ENCODE measurements around the gene MIPOL1. TPM values are rescaled to one million over a fixed set of nuclear protein-coding genes. Genes with fewer than 3 reads are reported as not detected.

Gene MIPOL1
- total RNA-seq, 1 experiment from 2014 or later, result 18.7 TPM

DNA sequence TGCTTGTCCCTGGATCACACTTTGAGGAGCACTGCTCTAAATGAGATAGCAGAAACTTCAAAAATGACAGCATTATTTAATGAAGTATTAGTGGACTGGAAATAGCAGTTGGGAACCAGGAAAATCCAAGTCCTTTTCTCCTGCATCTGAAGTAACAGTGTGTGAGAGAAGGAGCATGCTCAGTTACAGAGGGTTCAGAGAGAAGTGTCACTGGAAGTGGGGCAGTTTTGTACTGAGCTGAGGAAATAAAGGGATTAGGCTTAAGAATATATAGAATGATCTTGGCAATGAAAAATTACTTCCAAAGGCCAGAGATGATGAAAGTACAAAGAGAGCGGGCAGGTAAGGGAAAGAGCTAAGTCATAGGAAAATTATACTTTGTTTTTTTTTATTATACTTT lies 130.9 kb downstream of the MIPOL1 start:
- ChIA-PET CTCF (interaction anchor here (1.0 kb wide), 1 partner anchor 12 kb away, joined by 3 read pairs; no protein-coding TSS in a partner anchor), POLR2A (no interaction called here)
- intact Hi-C loops (cut with micrococcal nuclease; ENCODE audit: unreplicated experiment), result loop anchor here (1.0 to 5.0 kb wide), 8 partner anchors 48 to 262 kb away; no protein-coding TSS in a partner anchor
- Mint-ChIP-seq H3K27me3 (ENCODE audit: insufficient read depth, unreplicated experiment) (no peaks in the 10 kb centered on the region), H3K27ac (ENCODE audit: unreplicated experiment) (peak overlapping the region; percentile 65), H3K36me3 (ENCODE audit: insufficient read depth, unreplicated experiment) (peaks cover 30% of the 10 kb centered on the region), H3K4me1 (ENCODE audit: low read depth, unreplicated experiment) (peaks cover 15% of the 10 kb centered on the region), H3K4me3 (ENCODE audit: unreplicated experiment) (peak overlapping the region; percentile 56), H3K9me3 (ENCODE audit: unreplicated experiment) (peaks cover 17% of the 10 kb centered on the region)
- TF ChIP-seq, protein P1, sequence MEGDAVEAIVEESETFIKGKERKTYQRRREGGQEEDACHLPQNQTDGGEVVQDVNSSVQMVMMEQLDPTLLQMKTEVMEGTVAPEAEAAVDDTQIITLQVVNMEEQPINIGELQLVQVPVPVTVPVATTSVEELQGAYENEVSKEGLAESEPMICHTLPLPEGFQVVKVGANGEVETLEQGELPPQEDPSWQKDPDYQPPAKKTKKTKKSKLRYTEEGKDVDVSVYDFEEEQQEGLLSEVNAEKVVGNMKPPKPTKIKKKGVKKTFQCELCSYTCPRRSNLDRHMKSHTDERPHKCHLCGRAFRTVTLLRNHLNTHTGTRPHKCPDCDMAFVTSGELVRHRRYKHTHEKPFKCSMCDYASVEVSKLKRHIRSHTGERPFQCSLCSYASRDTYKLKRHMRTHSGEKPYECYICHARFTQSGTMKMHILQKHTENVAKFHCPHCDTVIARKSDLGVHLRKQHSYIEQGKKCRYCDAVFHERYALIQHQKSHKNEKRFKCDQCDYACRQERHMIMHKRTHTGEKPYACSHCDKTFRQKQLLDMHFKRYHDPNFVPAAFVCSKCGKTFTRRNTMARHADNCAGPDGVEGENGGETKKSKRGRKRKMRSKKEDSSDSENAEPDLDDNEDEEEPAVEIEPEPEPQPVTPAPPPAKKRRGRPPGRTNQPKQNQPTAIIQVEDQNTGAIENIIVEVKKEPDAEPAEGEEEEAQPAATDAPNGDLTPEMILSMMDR (IDR thresholded peaks at IDR 0.05; ENCODE audit: insufficient read depth in 1 of 2, low read depth in 1 of 2, low read length in 1 of 2, severe bottlenecking in 1 of 2, unreplicated experiment in 1 of 2), result no peak
- Histone ChIP-seq H3K4me3 (ENCODE audit: low read depth, low read length) (no peak overlapping the region), H3K4me1 (peaks cover 23% of the 10 kb centered on the region), H3K9me3 (no peaks in the 10 kb centered on the region; the same call in none of the 2 replicates), H3K27me3 (replicated peaks; ENCODE audit: control insufficient read depth, insufficient read depth, low read length) (no peaks in the 10 kb centered on the region), H3K36me3 (ENCODE audit: control insufficient read depth, insufficient read depth, low read length) (peaks cover 3% of the 10 kb centered on the region; the same call in 1 of the 2 replicates)
- peak in 1 of 2 experiments; percentile 8 for DNase-seq
- no TSS peak for BruUV-seq (replicated peaks)

DNA sequence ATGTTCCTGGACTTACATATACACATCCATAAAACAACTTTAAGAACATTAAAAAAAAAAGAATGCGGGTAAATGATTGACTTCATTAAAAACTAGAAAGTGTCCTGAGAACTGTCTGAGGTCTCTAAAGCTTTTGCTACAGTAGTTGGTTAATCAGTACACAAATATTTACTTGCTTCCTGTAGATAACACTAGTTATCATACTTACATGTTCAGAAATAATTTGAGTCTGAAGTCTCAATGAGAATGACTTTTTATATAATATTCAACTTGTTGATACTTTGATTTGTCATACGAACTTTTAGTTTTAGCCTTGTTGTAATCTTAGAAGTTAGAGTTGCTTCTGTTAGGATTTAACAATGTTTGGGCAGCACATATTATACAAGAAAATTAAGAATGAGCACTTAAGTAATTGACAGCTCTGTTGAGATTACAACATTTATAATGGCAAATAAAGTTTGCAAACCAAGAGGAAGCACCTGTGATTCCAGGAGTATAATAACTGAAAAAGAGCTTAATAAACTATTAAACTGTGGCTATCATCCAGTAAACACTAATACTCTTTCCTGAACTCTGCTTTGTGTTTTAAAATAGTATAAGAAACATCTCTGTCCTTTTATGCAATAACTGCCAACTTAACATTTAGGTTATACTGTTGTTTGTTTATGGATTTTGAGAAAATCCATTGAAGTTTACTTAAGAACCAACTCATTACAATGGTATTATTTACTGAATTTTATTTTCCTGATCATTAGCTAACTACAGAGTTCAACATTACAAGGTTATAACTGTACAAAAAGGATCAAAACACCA lies 131.7 kb downstream of the MIPOL1 start:
- no peak overlapping the region for H3K4me3 ChIP-seq (ENCODE audit: low read depth, low read length)
- Mint-ChIP-seq H3K9me3 (ENCODE audit: unreplicated experiment) (peaks cover 17% of the 10 kb centered on the region), H3K27ac (ENCODE audit: unreplicated experiment) (peak overlapping the region; percentile 65), H3K27me3 (ENCODE audit: insufficient read depth, unreplicated experiment) (no peaks in the 10 kb centered on the region), H3K4me1 (ENCODE audit: low read depth, unreplicated experiment) (peaks cover 15% of the 10 kb centered on the region), H3K36me3 (ENCODE audit: insufficient read depth, unreplicated experiment) (peaks cover 30% of the 10 kb centered on the region), H3K4me3 (ENCODE audit: unreplicated experiment) (peak overlapping the region; percentile 56)
- H3K27me3 ChIP-seq (replicated peaks; ENCODE audit: control insufficient read depth, insufficient read depth, low read length), result no peaks in the 10 kb centered on the region
- peak in 1 of 2 experiments; percentile 27 for DNase-seq
- H3K9me3 ChIP-seq, result no peaks in the 10 kb centered on the region; the same call in 1 of the 2 replicates
- peaks cover 3% of the 10 kb centered on the region; the same call in 1 of the 2 replicates for H3K36me3 ChIP-seq (ENCODE audit: control insufficient read depth, insufficient read depth, low read length)
- ChIA-PET CTCF (interaction anchor here (1.0 kb wide), 1 partner anchor 11 kb away, joined by 3 read pairs; no protein-coding TSS in a partner anchor), POLR2A (interaction anchor here (0.7 kb wide), 1 partner anchor 266 kb away, joined by 3 read pairs; the partner anchor contains the start of gene FOXA1)
- intact Hi-C loops (cut with micrococcal nuclease; ENCODE audit: unreplicated experiment), result loop anchor here (1.0 to 5.0 kb wide), 8 partner anchors 49 to 261 kb away; no protein-coding TSS in a partner anchor
- TF ChIP-seq, protein P1 (IDR thresholded peaks at IDR 0.05; ENCODE audit: insufficient read depth in 1 of 2, low read depth in 1 of 2, low read length in 1 of 2, severe bottlenecking in 1 of 2, unreplicated experiment in 1 of 2), result no peak
- BruUV-seq (replicated peaks), result no TSS peak
- peaks cover 23% of the 10 kb centered on the region for H3K4me1 ChIP-seq

DNA sequence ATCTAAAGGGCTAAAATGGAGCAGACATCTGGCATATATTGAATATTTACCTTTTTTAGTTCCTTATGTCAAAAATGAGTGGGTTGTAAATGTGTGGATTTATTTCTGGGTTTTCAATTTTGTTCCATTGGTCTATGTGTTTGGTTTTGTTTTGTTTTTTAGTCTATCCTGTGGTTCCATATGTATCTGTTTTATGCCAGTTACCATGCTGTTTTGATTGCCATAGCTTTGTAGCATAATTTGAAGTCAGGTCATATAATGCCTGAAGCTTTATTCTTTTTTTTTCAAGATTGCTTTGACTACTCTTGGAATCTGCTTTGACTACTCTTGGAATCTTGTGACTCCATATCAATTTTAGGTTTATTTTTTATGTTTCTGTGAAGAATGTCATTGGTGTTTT lies 133.2 kb downstream of the MIPOL1 start:
- H3K9me3 ChIP-seq, result no peaks in the 10 kb centered on the region
- peaks cover 3% of the 10 kb centered on the region; the same call in 1 of the 2 replicates for H3K36me3 ChIP-seq (ENCODE audit: control insufficient read depth, insufficient read depth, low read length)
- no peaks in the 10 kb centered on the region for H3K27me3 ChIP-seq (replicated peaks; ENCODE audit: control insufficient read depth, insufficient read depth, low read length)
- no peak for DNase-seq
- peaks cover 23% of the 10 kb centered on the region for H3K4me1 ChIP-seq
- H3K27me3 Mint-ChIP-seq (ENCODE audit: insufficient read depth, unreplicated experiment), result no peaks in the 10 kb centered on the region
- no peak overlapping the region for H3K4me3 Mint-ChIP-seq (ENCODE audit: unreplicated experiment)
- CTCF ChIA-PET, result no interaction called here
- H3K27ac Mint-ChIP-seq (ENCODE audit: unreplicated experiment), result no peak overlapping the region
- peaks cover 21% of the 10 kb centered on the region for H3K4me1 Mint-ChIP-seq (ENCODE audit: low read depth, unreplicated experiment)
- intact Hi-C loops (cut with micrococcal nuclease; ENCODE audit: unreplicated experiment), result no loop called here
- no peak overlapping the region for H3K4me3 ChIP-seq (ENCODE audit: low read depth, low read length)
- no TSS peak for BruUV-seq (replicated peaks)
- peaks cover 23% of the 10 kb centered on the region for H3K36me3 Mint-ChIP-seq (ENCODE audit: insufficient read depth, unreplicated experiment)
- TF ChIP-seq, protein P1 (IDR thresholded peaks at IDR 0.05; ENCODE audit: insufficient read depth in 1 of 2, low read depth in 1 of 2, low read length in 1 of 2, severe bottlenecking in 1 of 2, unreplicated experiment in 1 of 2), result no peak
- POLR2A ChIA-PET, result no interaction called here
- H3K9me3 Mint-ChIP-seq (ENCODE audit: unreplicated experiment), result peaks cover 7% of the 10 kb centered on the region
